ENCODE data around the gene PRSS27. TPM values are rescaled to one million over a fixed set of nuclear protein-coding genes. Genes with fewer than 3 reads are reported as not detected.

The PRSS27 gene
- total RNA-seq, 1 donor from 2014 or later: 0.90 TPM

- TF ChIP-seq, protein P1, sequence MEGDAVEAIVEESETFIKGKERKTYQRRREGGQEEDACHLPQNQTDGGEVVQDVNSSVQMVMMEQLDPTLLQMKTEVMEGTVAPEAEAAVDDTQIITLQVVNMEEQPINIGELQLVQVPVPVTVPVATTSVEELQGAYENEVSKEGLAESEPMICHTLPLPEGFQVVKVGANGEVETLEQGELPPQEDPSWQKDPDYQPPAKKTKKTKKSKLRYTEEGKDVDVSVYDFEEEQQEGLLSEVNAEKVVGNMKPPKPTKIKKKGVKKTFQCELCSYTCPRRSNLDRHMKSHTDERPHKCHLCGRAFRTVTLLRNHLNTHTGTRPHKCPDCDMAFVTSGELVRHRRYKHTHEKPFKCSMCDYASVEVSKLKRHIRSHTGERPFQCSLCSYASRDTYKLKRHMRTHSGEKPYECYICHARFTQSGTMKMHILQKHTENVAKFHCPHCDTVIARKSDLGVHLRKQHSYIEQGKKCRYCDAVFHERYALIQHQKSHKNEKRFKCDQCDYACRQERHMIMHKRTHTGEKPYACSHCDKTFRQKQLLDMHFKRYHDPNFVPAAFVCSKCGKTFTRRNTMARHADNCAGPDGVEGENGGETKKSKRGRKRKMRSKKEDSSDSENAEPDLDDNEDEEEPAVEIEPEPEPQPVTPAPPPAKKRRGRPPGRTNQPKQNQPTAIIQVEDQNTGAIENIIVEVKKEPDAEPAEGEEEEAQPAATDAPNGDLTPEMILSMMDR (IDR thresholded peaks at IDR 0.05; ENCODE audit: unreplicated experiment): no peak
- no peaks in the 10 kb centered on the region for H3K9me3 Mint-ChIP-seq (ENCODE audit: unreplicated experiment)
- H3K27me3 Mint-ChIP-seq (ENCODE audit: unreplicated experiment): no peaks in the 10 kb centered on the region
- H3K4me3 Mint-ChIP-seq (ENCODE audit: unreplicated experiment): no peak overlapping the region
- H3K4me1 Mint-ChIP-seq (ENCODE audit: unreplicated experiment): no peaks in the 10 kb centered on the region
- no peak for DNase-seq (ENCODE audit: low spot score)
- H3K27ac Mint-ChIP-seq (ENCODE audit: unreplicated experiment): peak overlapping the region; percentile 30
- no peaks in the 10 kb centered on the region for H3K36me3 Mint-ChIP-seq (ENCODE audit: low read depth, unreplicated experiment)
These were observed 2.4 kb downstream of the PRSS27 start for GRCh38 chr16:2717383-2718263.

- Mint-ChIP-seq H3K4me1 (ENCODE audit: unreplicated experiment) (no peaks in the 10 kb centered on the region), H3K36me3 (ENCODE audit: low read depth, unreplicated experiment) (no peaks in the 10 kb centered on the region), H3K27ac (ENCODE audit: unreplicated experiment) (no peak overlapping the region), H3K4me3 (ENCODE audit: unreplicated experiment) (no peak overlapping the region), H3K9me3 (ENCODE audit: unreplicated experiment) (no peaks in the 10 kb centered on the region), H3K27me3 (ENCODE audit: unreplicated experiment) (no peaks in the 10 kb centered on the region)
- no peak for DNase-seq (ENCODE audit: low spot score)
- TF ChIP-seq, protein P1 (IDR thresholded peaks at IDR 0.05; ENCODE audit: unreplicated experiment): no peak
These were observed 3.1 kb downstream of the PRSS27 start for GRCh38 chr16:2716948-2717347.

DNA sequence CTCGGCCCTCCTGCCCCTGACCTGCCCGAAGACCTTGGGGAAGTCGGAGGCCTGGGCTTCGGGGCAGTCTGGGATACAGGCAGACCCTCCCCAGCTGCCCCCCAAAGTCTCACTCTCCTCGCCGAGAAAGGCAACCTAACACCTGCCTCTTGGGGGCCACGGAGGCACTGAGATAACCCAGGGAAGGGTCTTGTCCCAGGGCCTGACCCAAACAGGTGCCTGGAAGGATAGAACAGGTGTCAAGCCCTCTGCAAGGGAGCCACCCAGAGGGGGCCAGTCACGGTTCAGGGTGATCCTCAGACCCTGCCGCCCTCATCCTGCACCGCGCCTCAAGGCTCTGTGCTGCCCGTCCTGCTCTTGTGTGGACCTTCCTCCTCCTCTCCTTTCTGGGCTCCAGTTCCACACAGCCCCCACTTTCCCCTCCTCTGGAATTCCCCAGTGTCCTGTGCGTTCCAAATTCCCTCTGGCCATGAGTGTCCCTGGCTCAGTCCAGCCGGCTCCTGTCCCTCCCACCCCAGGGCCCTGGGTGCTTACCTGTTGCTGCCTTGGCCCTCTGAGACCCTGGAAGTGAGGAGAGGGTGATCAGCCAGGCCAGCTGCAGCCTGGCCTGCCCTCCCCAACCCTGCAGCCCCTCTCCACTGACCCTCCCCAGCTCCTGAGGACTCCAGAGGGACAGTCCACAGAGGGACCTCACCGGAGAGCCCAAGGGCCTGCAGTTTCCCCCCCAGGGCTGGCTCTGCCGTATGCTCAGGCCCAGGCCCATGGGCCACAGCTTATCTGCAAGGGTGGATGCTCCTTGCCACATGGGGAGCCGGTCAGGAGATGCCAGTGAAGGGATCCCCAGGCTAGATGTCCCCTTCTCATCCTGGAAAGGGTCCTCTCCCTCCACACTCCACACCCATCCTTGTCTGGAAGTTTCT lies 3.8 kb downstream of the PRSS27 start:
- Mint-ChIP-seq H3K4me3 (ENCODE audit: unreplicated experiment) (no peak overlapping the region), H3K4me1 (ENCODE audit: unreplicated experiment) (no peaks in the 10 kb centered on the region), H3K27ac (ENCODE audit: unreplicated experiment) (no peak overlapping the region), H3K36me3 (ENCODE audit: low read depth, unreplicated experiment) (no peaks in the 10 kb centered on the region), H3K9me3 (ENCODE audit: unreplicated experiment) (no peaks in the 10 kb centered on the region), H3K27me3 (ENCODE audit: unreplicated experiment) (peaks cover 2% of the 10 kb centered on the region)
- no peak for DNase-seq (ENCODE audit: low spot score)
- TF ChIP-seq, protein P1 (IDR thresholded peaks at IDR 0.05; ENCODE audit: unreplicated experiment): no peak

DNA sequence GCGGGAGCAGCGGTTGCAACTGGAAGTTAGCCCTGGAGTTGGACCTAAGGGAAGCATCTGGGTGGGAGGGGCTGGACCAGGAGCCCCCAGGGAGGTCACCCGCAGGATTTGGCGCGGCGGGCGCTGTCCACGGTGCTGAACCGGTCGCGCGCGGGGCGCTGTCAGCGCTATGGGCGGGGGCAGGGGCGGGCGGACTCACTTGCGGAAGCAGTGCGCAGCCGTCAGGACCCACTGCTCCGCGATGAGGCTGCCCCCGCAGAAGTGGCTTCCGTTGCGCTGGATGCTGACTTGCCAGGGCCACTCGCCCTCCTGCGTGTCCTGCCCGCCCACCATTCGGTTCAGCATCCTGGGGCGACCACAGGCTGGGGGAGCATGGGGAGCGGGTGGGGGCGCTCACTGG lies 4.5 kb downstream of the PRSS27 start:
- Mint-ChIP-seq H3K4me3 (ENCODE audit: unreplicated experiment) (no peak overlapping the region), H3K27ac (ENCODE audit: unreplicated experiment) (no peak overlapping the region), H3K36me3 (ENCODE audit: low read depth, unreplicated experiment) (peaks cover 2% of the 10 kb centered on the region), H3K4me1 (ENCODE audit: unreplicated experiment) (no peaks in the 10 kb centered on the region), H3K9me3 (ENCODE audit: unreplicated experiment) (no peaks in the 10 kb centered on the region), H3K27me3 (ENCODE audit: unreplicated experiment) (peaks cover 2% of the 10 kb centered on the region)
- peak; percentile 79 for DNase-seq (ENCODE audit: low spot score)
- TF ChIP-seq, protein P1 (IDR thresholded peaks at IDR 0.05; ENCODE audit: unreplicated experiment): no peak

All from endothelial cell (in vitro differentiated cells).